ENCODE data around the gene LBX2. TPM values are rescaled to one million over a fixed set of nuclear protein-coding genes. Genes with fewer than 3 reads are reported as not detected.

Gene LBX2
- polyA plus RNA-seq, 3 donors: 3.1 to 7.9 (median 3.9) TPM

DNA sequence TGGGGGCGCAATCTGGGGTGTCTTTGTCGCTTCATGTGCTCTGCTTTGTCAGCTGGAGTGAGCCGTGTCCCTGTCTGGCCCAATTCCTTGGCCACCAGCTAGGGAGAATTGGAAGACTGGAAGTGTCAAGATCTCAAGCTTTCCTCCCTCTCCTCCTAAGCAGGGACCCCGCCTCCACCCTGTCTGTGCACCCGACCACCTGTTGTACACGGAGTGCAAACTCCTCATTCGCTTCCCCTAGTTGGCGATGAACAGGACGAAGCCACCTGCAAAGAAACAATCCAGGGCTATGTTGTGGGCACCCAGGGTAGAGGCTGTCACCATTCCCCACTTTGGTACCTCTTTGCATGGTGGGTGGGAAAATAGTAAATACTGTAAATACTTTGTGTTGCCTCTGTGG, 28.3 kb upstream of the LBX2 start:
- no peak for DNase-seq

DNA sequence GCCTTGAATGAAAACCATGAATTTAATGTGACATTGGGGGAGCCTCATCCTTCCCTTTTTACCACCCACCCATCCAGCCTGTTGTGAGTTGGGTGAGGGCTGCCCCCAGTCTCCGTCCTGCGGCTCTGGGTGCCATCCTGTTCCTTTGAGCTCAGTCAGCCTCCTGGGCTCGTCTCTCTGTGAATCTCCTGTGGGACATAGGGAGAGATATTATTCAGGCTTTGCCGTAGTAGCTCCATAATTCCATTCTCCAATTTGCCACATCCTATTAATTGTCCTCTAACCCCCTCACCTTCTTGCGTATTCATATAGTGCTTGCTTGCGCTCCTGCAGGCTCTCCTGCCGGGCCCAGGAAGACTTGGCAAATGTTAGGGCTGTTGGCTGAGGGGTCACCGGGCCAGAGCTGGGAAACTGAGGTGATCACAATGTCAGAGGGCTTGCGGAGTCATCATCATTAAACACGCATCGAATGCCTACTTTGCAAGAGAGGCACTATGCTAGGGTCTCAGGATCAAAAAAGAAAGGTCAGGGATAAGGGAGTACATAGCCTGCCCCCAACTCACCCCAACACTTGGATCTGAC, 27.3 kb upstream of the LBX2 start:
- DNase-seq: no peak

DNA sequence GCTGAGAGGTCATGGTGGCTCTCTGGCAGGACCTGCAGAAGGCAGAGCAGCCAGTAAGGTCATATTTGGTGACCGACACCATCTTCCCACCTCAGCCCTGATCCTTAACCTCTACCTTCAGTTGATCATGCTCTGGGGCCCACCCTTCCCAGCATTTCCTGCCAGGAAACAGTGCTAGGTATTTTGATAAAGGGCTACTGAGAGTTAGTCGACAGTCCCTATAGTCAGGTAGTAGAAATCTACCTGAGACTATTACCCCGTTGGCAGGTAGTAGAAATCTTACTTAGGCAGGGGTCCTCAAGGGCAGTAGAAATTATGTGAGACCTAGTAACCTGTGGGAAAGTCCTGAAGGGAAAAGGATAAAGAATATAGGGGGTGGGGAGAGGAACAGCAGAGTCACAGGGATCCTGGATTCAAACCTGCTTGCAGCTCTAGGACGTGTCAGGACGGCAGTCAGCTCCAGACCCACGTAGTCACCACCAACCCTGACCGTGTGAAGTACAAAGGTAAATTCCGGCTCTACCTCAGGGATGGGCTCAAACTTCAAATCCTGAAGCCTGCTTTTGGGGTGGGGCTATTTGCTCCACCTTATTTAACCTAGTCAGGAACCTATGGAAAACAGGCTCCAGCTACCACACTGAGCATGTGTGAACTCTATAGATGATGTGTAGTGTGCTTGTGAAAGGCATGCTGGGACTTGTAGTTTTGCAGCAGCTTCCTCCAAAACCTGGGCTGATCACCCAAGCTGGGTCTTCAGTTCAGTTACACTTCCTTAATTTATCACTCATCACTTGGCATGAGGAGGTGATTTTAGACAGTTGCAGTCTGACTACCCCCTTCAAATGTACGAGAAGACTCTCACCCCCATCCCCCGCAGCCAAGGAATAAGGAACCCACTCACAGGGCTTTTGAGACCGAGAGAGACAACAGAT, 26.6 kb upstream of the LBX2 start, which contains the start of gene DQX1:
TSS of gene DQX1 (minus strand) at position 515 of the 932 bp plus-strand sequence. CDS start at position 13, 502 bp downstream.
- DNase-seq: no peak

DNA sequence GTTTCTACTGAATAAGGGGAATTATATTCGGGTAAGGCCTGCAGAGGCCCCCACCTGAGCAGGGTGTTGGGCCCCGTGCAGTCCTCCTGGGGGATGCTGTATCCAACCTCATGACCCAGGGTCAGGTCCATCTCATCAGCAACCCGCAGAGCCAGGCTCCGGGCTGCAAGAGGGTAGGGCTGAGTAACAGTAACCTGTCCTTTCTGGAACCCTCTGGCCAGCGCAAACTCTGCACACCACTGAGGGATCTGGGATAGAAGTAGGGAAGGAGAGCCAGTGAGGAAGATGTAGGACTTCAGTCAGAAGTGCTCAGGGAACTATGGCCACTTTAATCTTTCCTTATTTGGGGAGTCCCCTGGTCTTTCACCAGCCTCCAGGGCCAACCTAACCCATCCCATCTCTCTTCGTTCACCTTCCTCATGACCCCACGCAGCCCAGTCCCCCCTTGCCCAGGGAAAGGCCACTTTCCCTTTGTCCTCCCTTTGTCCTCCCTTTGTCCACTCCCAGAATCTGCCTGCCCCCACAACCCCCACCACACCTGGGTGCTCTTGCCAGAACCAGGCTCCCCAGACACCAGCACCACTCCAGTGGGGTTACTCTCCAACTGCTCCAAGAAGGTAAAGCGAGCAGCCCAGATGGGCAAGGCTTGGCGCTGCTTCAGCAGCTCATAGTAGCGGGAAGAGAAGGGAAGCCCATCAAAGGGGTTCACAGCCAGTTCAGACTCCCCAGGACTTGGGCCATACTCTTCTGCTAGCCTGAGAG, 25.7 kb upstream of the LBX2 start:
- DNase-seq: no peak

DNA sequence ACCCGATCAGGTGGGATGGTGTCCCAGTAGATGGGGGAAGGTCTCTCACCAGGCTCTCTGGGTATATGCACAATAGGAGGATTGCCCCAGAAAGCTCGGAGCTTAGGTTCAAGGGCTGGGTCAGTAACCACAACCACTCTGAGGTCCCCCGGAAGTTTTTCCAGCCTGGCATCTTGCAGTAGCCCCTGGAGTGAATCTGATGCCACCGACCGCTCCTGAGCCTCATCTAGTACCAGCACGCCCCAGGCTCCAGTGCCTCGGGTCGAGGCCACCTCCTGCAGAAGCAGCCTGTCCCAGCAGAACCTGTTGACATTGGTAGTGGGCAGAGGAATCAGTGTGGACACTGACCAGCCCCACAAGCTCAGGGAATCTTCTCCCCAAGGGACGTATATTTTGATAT, 24.6 kb upstream of the LBX2 start:
- DNase-seq: no peak

DNA sequence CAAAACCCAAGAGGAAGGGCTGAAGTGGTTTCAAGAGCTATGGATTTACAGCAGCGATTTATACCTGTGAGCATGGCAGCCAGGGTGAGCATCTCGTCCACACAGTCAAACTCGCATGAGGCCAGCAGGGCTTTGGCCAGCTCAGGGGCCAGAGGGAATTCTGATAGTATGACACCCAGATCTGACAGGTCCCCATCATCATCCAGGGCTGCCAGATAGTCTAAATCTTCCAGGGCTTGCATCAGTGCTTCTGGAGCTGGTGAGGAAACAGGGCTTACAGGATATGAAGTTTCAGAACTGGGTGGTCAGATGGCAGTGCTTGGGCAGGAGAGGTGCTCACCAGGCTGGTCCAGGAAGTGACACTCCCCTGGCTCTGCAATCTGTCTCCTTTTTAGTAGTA, 23.1 kb upstream of the LBX2 start:
- no peak for DNase-seq

DNA sequence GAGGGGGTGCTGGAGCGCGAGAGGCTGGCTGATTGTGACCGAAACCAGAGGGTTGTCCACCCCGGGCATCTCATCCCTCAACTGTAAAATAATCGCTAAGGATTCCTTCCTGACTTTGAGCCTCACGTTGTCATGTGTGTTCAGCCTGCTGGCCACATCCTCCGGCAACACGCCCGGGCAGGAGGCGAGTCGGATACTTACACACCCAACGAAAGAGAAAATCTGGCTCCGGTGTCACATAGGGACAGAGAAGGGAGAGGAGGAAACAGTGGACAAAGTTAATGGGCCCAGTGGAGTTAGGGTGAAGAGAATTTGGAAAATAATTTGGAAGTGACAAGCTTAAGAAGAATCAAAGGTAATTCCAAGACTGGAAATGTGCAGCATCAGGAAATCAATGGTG, 17.2 kb upstream of the LBX2 start:
- DNase-seq: no peak

DNA sequence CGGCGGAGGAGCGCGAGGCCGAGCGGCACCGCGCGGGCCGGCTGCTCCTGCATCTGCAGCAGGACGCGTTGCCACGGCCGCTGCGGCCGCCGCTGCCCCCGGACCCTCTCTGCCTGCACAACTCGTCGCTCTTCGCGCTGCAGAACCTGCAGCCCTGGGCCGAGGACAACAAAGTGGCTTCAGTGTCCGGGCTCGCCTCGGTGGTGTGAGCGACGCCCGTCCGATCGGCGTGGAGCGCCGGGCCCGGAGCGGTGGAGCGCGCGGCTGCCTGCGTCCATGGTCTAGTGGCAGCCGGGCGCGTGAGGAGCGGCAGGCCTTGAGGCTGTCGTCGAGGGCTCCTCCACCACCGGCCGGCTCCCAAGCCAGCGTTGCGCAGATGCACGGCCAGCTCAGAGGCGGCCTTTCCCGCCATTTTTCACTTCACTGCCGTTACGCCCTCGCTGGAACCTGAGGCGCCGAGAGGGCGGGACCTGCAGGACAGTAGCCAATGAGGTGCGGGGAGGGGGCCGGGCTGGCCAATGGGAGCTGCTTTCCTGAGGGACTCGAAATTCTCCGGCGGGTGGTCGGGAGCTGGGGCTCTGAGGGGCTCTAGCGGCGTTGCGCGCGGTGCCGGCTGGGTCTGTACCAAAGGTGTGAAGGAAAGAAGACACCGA, 16.7 kb upstream of the LBX2 start:
- no peak for DNase-seq

DNA sequence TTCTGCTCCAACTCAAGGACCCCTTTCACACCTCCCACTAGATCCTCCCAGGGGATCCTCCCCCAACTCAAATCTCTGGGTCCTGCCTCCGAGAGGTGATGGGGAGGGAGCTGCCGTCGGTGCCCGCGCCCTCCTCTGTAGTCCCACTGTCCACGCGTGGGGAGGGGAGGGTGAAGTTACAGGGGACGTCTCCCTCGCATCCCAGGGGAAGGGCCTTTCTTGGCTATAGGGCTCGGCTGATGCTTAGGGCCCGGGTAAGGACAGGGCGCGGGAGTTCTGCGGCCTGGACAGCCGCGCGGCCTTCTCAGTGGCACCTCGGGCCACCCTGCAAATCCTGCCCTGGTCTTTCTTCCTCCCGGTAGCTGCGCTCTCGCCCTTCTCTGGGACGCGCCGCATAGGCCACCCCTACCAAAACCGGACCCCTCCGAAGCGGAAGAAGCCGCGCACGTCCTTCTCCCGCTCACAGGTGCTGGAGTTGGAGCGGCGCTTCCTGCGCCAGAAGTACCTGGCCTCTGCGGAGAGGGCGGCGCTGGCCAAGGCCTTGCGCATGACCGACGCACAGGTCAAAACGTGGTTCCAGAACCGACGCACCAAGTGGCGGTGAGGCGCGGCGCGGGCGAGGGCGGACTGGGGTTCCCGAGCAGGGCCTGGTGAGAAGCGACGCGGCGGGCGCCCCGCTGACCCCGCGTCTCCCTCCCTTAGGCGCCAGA, 16.0 kb upstream of the LBX2 start:
- DNase-seq: no peak

DNA sequence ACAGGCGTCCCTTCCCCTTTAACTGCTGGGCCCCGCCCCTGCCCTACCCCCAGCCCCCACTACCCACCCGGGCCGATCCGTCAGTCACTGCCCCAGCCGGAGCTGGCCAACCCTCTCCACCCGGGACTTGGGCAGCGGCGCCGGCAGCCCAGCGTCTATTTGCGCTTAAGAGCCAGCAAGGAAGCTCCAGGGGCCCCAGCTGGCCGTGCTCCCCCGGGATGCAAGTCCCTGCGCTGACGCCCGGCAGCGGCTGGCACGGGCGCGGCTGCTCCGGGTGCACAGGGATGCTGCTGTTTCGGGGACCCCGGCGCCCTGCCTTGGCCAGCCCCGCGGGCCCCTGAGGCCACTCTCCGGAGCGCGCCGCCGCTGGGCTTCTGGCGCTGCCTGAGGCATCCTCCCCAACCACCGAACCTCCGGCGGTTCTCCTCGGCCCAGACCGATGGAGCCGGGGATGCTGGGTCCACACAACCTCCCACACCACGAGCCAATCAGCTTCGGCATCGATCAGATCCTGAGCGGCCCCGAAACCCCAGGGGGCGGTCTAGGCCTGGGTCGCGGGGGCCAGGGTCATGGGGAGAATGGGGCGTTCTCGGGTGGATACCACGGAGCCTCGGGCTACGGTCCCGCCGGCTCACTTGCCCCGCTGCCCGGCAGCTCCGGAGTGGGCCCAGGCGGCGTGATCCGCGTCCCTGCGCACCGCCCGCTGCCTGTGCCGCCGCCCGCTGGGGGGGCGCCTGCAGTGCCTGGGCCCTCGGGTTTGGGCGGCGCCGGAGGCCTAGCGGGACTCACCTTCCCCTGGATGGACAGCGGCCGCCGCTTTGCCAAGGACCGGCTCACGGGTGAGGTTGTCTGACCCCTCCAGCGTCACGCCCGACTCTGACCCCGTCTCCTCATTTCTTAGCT, 15.2 kb upstream of the LBX2 start, which contains the start of gene TLX2:
TSS of gene TLX2 (plus strand) at position 83 of the 903 bp plus-strand sequence. CDS start at position 440, 357 bp downstream.
- DNase-seq: no peak

DNA sequence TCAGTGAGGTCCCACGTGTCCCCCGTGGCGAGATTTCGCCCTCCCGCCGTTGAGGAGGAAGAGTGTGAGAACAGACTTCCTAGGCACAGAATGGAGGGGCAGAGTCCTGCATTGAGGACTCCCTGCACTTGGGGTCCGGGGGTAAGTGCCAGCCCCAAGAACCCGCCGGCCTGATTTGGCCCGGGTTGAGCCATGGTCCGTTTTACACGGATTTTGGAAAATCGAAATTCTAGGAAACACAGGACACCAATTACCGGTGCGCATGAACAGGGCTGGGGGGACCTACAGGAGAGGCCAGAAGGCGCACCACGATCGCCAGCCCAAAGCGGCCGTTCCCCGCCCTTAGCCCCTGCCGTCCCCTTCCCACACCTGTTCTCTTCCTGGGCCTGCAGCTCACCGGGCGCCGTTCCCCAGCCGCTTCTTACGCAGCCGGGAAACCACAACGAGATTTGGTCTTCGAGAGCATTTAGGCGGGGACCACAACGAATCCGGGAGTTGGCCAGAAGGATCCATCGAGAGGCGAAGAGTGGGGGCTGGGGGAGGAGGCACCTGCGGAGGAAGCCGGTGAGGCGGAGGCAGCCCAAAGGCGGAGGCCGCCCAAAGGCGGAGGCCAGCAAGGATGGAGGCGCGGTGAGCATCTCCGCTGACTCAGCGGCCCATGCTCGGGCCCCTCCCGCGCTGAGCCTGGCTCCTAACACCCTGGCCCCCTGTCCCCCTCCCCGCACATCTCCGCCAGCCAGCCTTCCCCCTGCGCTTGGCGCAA, 14.4 kb upstream of the LBX2 start:
- DNase-seq: no peak

DNA sequence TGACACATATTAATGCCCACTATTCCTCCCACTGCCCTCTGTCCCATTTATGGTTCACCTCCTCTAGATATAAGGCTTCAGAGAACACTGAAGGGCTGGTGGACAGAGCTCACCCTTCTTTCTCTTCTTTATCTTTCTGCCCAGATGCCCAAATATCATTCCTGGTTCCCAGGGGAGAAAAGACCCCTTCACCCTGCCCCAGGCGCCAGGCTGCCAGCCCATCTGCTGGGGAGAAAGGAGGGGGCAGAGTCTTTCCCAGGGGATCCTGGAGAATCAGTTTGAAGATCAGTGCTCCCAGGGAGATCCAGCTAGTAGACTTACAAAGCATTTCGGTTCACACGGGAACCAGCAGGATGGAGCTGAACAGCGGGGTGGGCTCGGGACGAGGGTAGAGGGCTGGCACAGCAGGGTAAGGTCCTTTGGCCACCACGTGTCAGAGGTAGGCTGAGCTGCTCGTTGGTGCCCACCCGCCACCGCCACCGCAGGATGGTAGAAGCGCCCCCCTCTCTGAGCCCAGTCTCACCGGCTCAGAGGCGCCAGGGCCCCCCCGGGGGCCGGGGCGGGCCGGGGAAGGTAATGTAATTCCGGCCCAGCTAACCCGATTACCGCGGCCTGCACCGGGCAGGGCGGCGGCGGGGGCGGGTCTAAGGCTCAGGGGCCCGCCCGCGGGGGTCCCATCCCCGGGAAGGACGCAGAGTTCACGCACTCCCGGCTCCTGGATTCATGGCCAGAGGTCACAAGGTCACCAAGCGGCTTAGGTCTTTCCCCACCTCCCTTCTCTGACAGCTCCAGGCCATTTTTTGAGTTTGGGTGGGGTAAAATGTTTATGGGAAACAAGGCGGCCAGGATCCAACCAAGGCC, 13.6 kb upstream of the LBX2 start:
- no peak for DNase-seq

DNA sequence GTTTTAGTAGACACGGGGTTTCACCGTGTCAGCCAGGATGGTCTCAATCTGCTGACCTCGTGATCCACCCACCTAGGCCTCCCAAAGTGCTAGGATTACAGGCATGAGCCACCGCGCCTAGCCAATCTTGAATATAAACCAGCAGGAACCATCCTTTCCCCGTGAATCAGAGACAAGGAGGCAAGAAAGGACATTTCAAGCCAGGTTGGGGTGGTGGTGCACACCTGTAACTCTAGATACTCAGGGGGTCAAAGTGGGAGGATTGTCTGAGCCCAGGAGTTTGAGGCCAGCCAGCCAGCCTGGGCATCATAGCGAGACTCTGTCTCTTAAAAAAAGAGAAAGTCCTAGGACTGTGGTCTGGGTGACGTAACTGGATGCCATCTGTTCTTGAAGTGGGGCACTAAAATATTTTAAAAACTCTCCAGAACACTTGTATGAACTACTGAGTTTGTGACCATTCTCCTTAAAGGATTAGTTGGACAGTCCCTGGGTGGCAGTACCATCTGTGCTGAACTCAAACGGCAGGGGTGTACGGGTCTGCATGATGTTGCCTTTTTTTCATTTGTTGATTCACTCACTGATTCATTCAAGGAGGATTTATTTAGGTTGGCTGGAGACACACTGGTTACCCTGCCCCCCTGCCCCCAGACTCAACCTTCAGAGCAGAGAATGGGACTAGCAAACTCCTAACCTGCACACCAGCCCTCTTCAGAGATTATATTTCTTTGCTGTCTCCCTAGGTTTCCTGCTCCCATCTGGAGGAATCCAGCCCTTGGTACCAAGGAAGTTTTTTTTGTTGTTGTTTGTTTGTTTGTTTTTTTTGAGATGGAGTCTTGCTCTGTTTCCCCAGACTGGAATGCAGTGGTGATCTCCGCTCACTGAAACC, 11.9 kb upstream of the LBX2 start:
- no peak for DNase-seq

DNA sequence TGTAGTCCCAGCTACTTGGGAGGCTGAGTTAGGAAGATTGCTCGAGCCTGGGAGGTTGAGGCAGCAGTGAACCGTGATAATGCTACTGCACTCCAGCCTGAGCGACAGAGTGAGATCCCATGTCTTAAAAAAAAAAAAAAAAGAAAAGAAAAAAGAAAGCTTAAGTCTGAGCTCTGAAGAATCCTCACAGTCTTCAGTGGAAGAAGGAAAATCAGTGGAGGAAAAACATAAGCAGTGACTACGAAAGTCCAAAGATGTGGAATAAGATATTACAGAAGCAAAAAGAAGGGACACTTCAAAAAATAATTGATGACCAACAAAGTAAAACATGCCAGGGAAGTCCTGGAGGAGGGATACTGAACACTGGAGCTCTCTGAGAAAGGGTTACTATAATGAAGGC, 10.9 kb upstream of the LBX2 start:
- no peak for DNase-seq

DNA sequence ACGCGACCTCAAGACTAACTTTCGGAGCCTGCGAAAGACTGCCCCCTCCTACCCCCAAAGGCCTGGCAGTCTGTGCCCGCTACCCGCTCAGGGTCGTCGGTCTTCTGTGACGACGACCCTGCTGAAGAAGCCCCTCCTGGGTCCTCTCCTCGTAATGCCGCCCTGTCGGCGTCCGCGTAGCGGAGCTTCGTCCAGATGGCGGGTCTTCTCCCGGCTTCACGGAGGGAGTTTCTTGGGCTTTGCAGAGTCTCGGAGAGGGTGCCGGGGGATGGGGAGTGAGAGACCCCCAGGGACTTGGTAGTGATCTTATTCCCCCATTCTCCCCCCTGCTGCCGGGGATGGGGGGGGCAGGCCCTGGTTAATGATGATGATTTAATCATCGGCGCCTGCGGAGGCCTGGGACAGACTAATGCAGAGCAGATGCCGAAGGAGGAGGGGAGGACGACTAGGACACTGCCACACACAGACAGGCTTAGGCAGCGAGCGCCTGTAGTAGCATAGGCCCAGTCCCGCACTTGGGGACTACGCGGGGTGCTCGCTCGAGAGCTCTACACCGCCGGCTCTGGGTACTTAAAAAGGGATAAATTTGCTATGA, 8.6 kb upstream of the LBX2 start:
- no peak for DNase-seq

DNA sequence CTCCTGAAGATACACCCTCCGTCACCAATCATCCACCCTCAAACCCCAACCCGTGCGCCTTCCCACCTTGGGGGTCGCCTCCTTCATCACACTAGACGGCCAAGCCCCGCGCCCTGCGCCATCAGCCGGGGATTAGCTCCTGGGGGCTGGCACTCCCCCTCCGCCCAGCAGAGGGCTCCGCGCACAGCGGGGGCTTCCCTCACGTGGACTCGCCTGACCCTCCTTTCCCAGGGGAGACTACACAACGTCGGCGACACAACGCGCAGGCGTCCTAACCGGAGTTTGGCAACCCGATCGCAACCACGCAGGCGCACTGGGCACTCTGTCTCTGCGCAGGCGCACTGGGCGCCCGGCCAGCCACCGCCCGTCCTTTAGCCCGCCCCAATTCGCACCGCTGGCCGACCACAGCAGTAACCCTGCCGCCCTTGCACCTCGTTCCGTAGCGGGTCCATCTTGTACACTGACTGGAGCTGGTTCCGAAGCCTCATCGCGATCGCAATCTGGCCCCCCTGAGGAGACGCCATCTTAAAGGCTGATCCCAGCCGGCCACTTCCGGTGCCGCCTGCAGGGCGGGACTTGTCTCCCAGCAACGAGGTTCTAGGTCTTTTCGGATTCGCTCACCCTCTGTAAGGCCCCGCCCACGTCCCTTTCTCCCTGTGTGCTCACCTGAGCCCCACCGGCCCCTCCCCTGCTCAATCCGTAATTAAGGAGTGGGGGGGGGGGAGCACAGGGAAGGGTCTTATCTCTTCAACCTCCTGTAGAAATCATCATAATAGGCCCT, 7.9 kb upstream of the LBX2 start, which contains the start of gene PCGF1:
TSS of gene PCGF1 (minus strand) at position 551 of the 781 bp plus-strand sequence. CDS start at position 524, 27 bp downstream.
- peak; percentile 99 for DNase-seq
